ENCODE results near the gene GIGYF2. TPM values are rescaled to one million over a fixed set of nuclear protein-coding genes. Genes with fewer than 3 reads are reported as not detected.

The GIGYF2 gene
- total and polyA plus RNA-seq, 2 of the 13 experiments (the other 11 are each of a cell fraction or from before 2014, with no cell fraction given): 44.9 to 73.5 TPM

DNA sequence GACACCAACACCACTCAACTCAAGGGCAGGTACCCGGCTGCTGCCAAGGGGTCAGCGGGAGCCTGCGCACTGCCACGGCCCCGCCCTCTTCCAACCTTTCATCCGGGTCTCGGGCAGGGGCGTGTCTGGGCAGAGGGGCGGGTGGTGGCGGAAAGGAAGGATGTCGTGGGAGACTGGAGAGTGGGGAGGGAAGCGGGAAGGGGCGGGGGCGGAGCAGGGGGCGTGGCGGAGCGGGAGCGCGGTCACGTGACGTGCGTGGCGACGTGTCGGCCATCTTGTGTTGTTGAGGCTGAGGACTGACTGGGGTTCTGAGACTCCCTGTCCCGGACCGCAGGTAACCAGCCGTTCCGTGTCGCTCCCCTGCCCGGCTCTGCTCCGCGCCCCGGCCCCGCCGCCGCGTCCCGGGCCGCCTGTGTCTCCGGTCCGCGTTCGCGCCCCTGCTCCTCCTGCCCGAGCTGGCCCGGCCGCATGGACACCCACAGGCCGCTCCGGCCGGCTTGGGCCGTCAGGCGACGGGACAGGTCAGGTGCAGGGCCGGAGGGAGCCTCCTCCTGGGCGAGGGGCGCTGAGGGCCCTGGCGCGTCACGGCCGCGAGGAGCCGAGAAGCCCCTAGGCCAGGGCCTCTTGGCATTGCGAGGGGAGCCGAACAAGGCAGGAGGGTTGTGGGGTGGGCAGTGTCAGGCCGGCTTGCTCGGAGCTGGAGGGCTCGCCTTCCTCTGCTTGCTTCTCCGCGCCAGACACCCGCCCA lies at the start of gene GIGYF2 (continued):
- TF ChIP-seq, protein P1, sequence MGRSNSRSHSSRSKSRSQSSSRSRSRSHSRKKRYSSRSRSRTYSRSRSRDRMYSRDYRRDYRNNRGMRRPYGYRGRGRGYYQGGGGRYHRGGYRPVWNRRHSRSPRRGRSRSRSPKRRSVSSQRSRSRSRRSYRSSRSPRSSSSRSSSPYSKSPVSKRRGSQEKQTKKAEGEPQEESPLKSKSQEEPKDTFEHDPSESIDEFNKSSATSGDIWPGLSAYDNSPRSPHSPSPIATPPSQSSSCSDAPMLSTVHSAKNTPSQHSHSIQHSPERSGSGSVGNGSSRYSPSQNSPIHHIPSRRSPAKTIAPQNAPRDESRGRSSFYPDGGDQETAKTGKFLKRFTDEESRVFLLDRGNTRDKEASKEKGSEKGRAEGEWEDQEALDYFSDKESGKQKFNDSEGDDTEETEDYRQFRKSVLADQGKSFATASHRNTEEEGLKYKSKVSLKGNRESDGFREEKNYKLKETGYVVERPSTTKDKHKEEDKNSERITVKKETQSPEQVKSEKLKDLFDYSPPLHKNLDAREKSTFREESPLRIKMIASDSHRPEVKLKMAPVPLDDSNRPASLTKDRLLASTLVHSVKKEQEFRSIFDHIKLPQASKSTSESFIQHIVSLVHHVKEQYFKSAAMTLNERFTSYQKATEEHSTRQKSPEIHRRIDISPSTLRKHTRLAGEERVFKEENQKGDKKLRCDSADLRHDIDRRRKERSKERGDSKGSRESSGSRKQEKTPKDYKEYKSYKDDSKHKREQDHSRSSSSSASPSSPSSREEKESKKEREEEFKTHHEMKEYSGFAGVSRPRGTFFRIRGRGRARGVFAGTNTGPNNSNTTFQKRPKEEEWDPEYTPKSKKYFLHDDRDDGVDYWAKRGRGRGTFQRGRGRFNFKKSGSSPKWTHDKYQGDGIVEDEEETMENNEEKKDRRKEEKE (IDR thresholded peaks at IDR 0.05): no peak
- TF ChIP-seq, protein P2, sequence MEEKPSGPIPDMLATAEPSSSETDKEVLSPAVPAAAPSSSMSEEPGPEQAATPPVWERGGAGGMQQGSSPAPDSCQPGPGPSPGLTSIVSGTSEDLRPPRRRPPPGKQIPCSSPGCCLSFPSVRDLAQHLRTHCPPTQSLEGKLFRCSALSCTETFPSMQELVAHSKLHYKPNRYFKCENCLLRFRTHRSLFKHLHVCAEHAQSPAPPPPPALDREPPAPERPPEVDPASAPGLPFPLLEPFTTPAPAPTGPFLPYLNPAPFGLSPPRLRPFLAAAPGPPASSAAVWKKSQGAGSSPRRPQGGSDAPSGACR (CRISPR knock-in tag; IDR thresholded peaks at IDR 0.05): 0 out of 2 replicates have a peak, but pooled peaks have one; percentile 46
- TF ChIP-seq MAF1 (CRISPR knock-in tag; IDR thresholded peaks at IDR 0.05; ENCODE audit: borderline replicate concordance) (no peak), TBL1XR1 (IDR thresholded peaks at IDR 0.05; ENCODE audit: borderline replicate concordance, low read length, partially characterized antibody) (no peak), ZNF343 (CRISPR knock-in tag; IDR thresholded peaks at IDR 0.05) (peak; percentile 91), ZBTB7B (CRISPR knock-in tag; IDR thresholded peaks at IDR 0.05) (no peak; the same call in none of the 2 replicates), ZNF547 (CRISPR knock-in tag; IDR thresholded peaks at IDR 0.05) (peak; percentile 97), SMARCC2 (IDR thresholded peaks at IDR 0.05) (no peak), ZFP37 (CRISPR knock-in tag; IDR thresholded peaks at IDR 0.05; ENCODE audit: borderline replicate concordance) (no peak), ZNF724P (CRISPR knock-in tag; IDR thresholded peaks at IDR 0.05; ENCODE audit: borderline replicate concordance) (peak; percentile 72; the same call in 1 of the 2 replicates), ZBTB42 (CRISPR knock-in tag; IDR thresholded peaks at IDR 0.05) (no peak), ZBTB20 (CRISPR knock-in tag; IDR thresholded peaks at IDR 0.05; ENCODE audit: borderline replicate concordance, low read depth) (no peak; the same call in none of the 2 replicates), ZNF44 (CRISPR knock-in tag; IDR thresholded peaks at IDR 0.05) (no peak), ZSCAN30 (CRISPR knock-in tag; IDR thresholded peaks at IDR 0.05) (no peak), ZNF225 (CRISPR knock-in tag; IDR thresholded peaks at IDR 0.05) (peak; percentile 71)
- TF ChIP-seq, protein P3, sequence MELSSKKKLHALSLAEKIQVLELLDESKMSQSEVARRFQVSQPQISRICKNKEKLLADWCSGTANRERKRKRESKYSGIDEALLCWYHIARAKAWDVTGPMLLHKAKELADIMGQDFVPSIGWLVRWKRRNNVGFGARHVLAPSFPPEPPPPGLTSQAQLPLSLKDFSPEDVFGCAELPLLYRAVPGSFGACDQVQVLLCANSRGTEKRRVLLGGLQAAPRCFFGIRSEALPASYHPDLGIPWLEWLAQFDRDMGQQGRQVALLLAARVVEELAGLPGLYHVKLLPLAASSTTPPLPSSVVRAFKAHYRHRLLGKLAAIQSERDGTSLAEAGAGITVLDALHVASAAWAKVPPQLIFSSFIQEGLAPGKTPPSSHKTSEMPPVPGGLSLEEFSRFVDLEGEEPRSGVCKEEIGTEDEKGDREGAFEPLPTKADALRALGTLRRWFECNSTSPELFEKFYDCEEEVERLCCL (CRISPR knock-in tag; IDR thresholded peaks at IDR 0.05; ENCODE audit: borderline replicate concordance): no peak
- TF ChIP-seq, protein P4, sequence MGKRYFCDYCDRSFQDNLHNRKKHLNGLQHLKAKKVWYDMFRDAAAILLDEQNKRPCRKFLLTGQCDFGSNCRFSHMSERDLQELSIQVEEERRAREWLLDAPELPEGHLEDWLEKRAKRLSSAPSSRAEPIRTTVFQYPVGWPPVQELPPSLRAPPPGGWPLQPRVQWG (CRISPR knock-in tag; IDR thresholded peaks at IDR 0.05; ENCODE audit: borderline replicate concordance, low read depth): no peak
- TF ChIP-seq, protein P5, sequence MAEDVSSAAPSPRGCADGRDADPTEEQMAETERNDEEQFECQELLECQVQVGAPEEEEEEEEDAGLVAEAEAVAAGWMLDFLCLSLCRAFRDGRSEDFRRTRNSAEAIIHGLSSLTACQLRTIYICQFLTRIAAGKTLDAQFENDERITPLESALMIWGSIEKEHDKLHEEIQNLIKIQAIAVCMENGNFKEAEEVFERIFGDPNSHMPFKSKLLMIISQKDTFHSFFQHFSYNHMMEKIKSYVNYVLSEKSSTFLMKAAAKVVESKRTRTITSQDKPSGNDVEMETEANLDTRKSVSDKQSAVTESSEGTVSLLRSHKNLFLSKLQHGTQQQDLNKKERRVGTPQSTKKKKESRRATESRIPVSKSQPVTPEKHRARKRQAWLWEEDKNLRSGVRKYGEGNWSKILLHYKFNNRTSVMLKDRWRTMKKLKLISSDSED (CRISPR knock-in tag; IDR thresholded peaks at IDR 0.05): peak; percentile 88
- TF ChIP-seq, protein P6, sequence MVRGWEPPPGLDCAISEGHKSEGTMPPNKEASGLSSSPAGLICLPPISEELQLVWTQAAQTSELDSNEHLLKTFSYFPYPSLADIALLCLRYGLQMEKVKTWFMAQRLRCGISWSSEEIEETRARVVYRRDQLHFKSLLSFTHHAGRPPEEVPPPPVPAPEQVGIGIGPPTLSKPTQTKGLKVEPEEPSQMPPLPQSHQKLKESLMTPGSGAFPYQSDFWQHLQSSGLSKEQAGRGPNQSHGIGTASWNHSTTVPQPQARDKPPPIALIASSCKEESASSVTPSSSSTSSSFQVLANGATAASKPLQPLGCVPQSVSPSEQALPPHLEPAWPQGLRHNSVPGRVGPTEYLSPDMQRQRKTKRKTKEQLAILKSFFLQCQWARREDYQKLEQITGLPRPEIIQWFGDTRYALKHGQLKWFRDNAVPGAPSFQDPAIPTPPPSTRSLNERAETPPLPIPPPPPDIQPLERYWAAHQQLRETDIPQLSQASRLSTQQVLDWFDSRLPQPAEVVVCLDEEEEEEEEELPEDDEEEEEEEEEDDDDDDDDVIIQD (CRISPR knock-in tag; IDR thresholded peaks at IDR 0.05; ENCODE audit: low read depth): peak; percentile 83; the same call in 1 of the 2 replicates
